GM23338 (cell line): Measurements from ENCODE around the gene RBM28. TPM values are rescaled to one million over a fixed set of nuclear protein-coding genes. Genes with fewer than 3 reads are reported as not detected.
A peak's percentile ranks its signal among the peaks of the same experiment; 100 is the strongest.

Experiments
- ATAC-seq: fragments of 200-7000 bp; cut with Tn5 transposase; 3 replicates; pipeline ENCODE4 v1.9.1; 2020
- DNase-seq: peaks from one replicate; pipeline ENCODE4 v3.0.0-alpha.2; 2015; ENCODE audit warnings: low spot score
- H2AFZ ChIP-seq: fragments of 200-600 bp; sonication (generic); 2 replicates; pipeline ENCODE4 v1.8.0; 2016; ENCODE audit warnings: antibody characterized with exemption, mild to moderate bottlenecking, moderate library complexity
- H3F3A ChIP-seq: fragments of 200-600 bp; sonication (generic); replicated peaks from 2 replicates; pipeline ENCODE4 v1.8.0; 2017; ENCODE audit warnings: antibody characterized with exemption, mixed run types, low read depth
- H3K27ac ChIP-seq: fragments of 200-600 bp; sonication (generic); 2 replicates; pipeline ENCODE4 v1.6.1; 2016; ENCODE audit warnings: low read depth
- H3K27me3 ChIP-seq: fragments of 200-600 bp; sonication (generic); 2 replicates; pipeline ENCODE4 v1.8.0; 2016; ENCODE audit warnings: mild to moderate bottlenecking, mixed run types, moderate library complexity; ENCODE audit not compliant: insufficient read depth
- H3K36me3 ChIP-seq: fragments of 200-600 bp; sonication (generic); 2 replicates; pipeline ENCODE4 v1.8.0; 2016; ENCODE audit warnings: mild to moderate bottlenecking; ENCODE audit not compliant: insufficient read depth
- H3K4me1 ChIP-seq: fragments of 200-600 bp; sonication (generic); 2 replicates; pipeline ENCODE4 v1.8.0; 2016; ENCODE audit warnings: mild to moderate bottlenecking, moderate library complexity; ENCODE audit not compliant: insufficient read depth
- H3K4me2 ChIP-seq: fragments of 200-600 bp; sonication (generic); 2 replicates; pipeline ENCODE4 v1.7.1; 2017; ENCODE audit warnings: mixed run types
- H3K4me3 ChIP-seq: fragments of 200-600 bp; sonication (generic); 2 replicates; pipeline ENCODE4 v1.6.1; 2016; ENCODE audit warnings: mixed run types
- H3K79me2 ChIP-seq: fragments of 200-600 bp; sonication (generic); replicated peaks from 2 replicates; pipeline ENCODE4 v1.8.0; 2017; ENCODE audit warnings: mild to moderate bottlenecking; ENCODE audit not compliant: insufficient read depth
- H3K9me2 ChIP-seq: fragments of 200-600 bp; sonication (generic); 2 replicates; pipeline ENCODE4 v1.8.0; 2017; ENCODE audit not compliant: insufficient read depth
- H4K20me1 ChIP-seq: fragments of 200-600 bp; sonication (generic); replicated peaks from 2 replicates; pipeline ENCODE4 v1.8.0; 2017; ENCODE audit warnings: mild to moderate bottlenecking; ENCODE audit not compliant: insufficient read depth
- H3K27ac Mint-ChIP-seq: 2 replicates; pipeline ENCODE4 v1.8.0; 2020; ENCODE audit warnings: inconsistent platforms, mild to moderate bottlenecking, moderate library complexity, mixed read lengths
- H3K27me3 Mint-ChIP-seq: 3 replicates; pipeline ENCODE4 v1.8.0; 2022; ENCODE audit warnings: low read depth, mild to moderate bottlenecking, moderate library complexity, mixed read lengths, inconsistent platforms; ENCODE audit not compliant: insufficient read depth, poor library complexity
- H3K36me3 Mint-ChIP-seq: 3 replicates; pipeline ENCODE4 v1.8.0; 2021; ENCODE audit warnings: low read depth, mild to moderate bottlenecking, inconsistent platforms, moderate library complexity, mixed read lengths
- H3K4me1 Mint-ChIP-seq: 3 replicates; pipeline ENCODE4 v1.8.0; 2020; ENCODE audit warnings: mild to moderate bottlenecking, inconsistent platforms, mixed read lengths
- H3K4me3 Mint-ChIP-seq: 3 replicates; pipeline ENCODE4 v1.8.0; 2021; ENCODE audit warnings: moderate library complexity, mild to moderate bottlenecking, inconsistent platforms, mixed read lengths
- H3K9me3 Mint-ChIP-seq: 3 replicates; pipeline ENCODE4 v1.8.0; 2020; ENCODE audit warnings: moderate library complexity, mild to moderate bottlenecking, inconsistent platforms, mixed read lengths
- CREB1 ChIP-seq: fragments of 250-450 bp; sonication (Bioruptor Pico); IDR thresholded peaks from 2 replicates; pipeline ENCODE4 v1.5.0; 2020; ENCODE audit warnings: low read depth, mild to moderate bottlenecking, moderate library complexity
- EZH2 ChIP-seq: fragments of 200-600 bp; sonication (generic); IDR thresholded peaks from one replicate; pipeline ENCODE4 v1.8.0; 2017; ENCODE audit warnings: antibody characterized with exemption, mild to moderate bottlenecking, low read depth; ENCODE audit not compliant: unreplicated experiment
- EZH2phosphoT487 ChIP-seq: fragments of 200-600 bp; sonication (generic); IDR thresholded peaks from one replicate; pipeline ENCODE4 v1.8.1; 2018; ENCODE audit warnings: antibody characterized with exemption; ENCODE audit not compliant: unreplicated experiment
- JUNB ChIP-seq: IDR thresholded peaks from one replicate; pipeline ENCODE4 v1.6.1; 2016; ENCODE audit warnings: antibody characterized with exemption; ENCODE audit not compliant: unreplicated experiment
- NANOG ChIP-seq: IDR thresholded peaks from 2 replicates; pipeline ENCODE4 v1.6.1; 2016; ENCODE audit warnings: antibody characterized with exemption, borderline replicate concordance
- POLR2AphosphoS5 ChIP-seq: IDR thresholded peaks from 2 replicates; pipeline ENCODE4 v1.6.1; 2016; ENCODE audit warnings: antibody characterized with exemption, low read depth
- REST ChIP-seq: IDR thresholded peaks from one replicate; pipeline ENCODE4 v1.6.1; 2018; ENCODE audit warnings: antibody characterized with exemption; ENCODE audit not compliant: unreplicated experiment
- STAT1 ChIP-seq: IDR thresholded peaks from one replicate; pipeline ENCODE4 v1.6.1; 2016; ENCODE audit warnings: antibody characterized with exemption; ENCODE audit not compliant: unreplicated experiment
- ZNF114 ChIP-seq: fragments of 250-450 bp; sonication (Bioruptor Pico); IDR thresholded peaks from 2 replicates; pipeline ENCODE4 v1.5.0; 2020; ENCODE audit warnings: mild to moderate bottlenecking, moderate library complexity
- ZNF331 ChIP-seq: fragments of 250-450 bp; sonication (Bioruptor Pico); IDR thresholded peaks from 2 replicates; pipeline ENCODE4 v1.5.0; 2020; ENCODE audit warnings: low read depth, mild to moderate bottlenecking, moderate library complexity
- ZNF462 ChIP-seq: fragments of 250-450 bp; sonication (Bioruptor Pico); IDR thresholded peaks from 2 replicates; pipeline ENCODE4 v1.5.0; 2020; ENCODE audit warnings: mild to moderate bottlenecking, moderate library complexity
- polyA plus RNA-seq: library from polyadenylated mRNA; unstranded; fragments of >200 nt; fragmentation: Nextera tagmentation; extraction: Ambion mirVana; gene quantifications from 2 replicates; pipeline ENCODE4 v1.2.1, GENCODE V29; 2016
- total RNA-seq: library from RNA; depleted of rRNA; stranded (reverse); fragments of >200 nt; shearing (Covaris generic); gene quantifications from 2 replicates; pipeline ENCODE4 v1.2.3, GENCODE V29; 2014

RBM28 gene
- total and polyA plus RNA-seq, 2 experiments from 2014 or later = 24.3 to 87.5 TPM

GRCh38 chr7:128362670-128363069, 19.0 kb upstream of the RBM28 start:
- Histone ChIP-seq H4K20me1 (0 out of 2 replicates have a peak, but pooled peaks cover 4% of the 10 kb centered on the region), H3F3A (no peaks in the 10 kb centered on the region; the same call in none of the 2 replicates), H3K4me3 (no peak overlapping the region), H3K27ac (no peak overlapping the region), H2AFZ (no peak overlapping the region), H3K4me1 (peaks cover 5% of the 10 kb centered on the region), H3K9me2 (no peaks in the 10 kb centered on the region), H3K36me3 (no peaks in the 10 kb centered on the region), H3K27me3 (peaks cover 100% of the 10 kb centered on the region), H3K79me2 (no peaks in the 10 kb centered on the region), H3K4me2 (no peak overlapping the region)
- DNase-seq (no peak), ATAC-seq (no peak)
- Mint-ChIP-seq H3K4me3 (0 out of 3 replicates have a peak overlapping the region, but pooled peaks have one; percentile 23), H3K9me3 (no peaks in the 10 kb centered on the region; the same call in 2 of the 3 replicates), H3K27me3 (peaks cover 62% of the 10 kb centered on the region), H3K4me1 (peaks cover 17% of the 10 kb centered on the region; the same call in 2 of the 3 replicates), H3K36me3 (no peaks in the 10 kb centered on the region; the same call in 2 of the 3 replicates), H3K27ac (no peak overlapping the region)
- TF ChIP-seq JUNB = no peak
- no peak for TF ChIP-seq ZNF331
- no peak for TF ChIP-seq ZNF462 (CRISPR knock-in tag)
- no peak for TF ChIP-seq CREB1 (CRISPR knock-in tag)
- no peak for TF ChIP-seq NANOG
- TF ChIP-seq EZH2phosphoT487 = no peak
- no peak for TF ChIP-seq STAT1
- TF ChIP-seq POLR2AphosphoS5 = no peak
- TF ChIP-seq EZH2 = no peak
- TF ChIP-seq REST = no peak
- TF ChIP-seq ZNF114 (CRISPR knock-in tag) = no peak
